ENCODE measurements around the gene ALPL. TPM values are rescaled to one million over a fixed set of nuclear protein-coding genes. Genes with fewer than 3 reads are reported as not detected.
A peak's percentile ranks its signal among the peaks of the same experiment; 100 is the strongest.

ALPL gene
- total and polyA plus RNA-seq, 2 of the 4 experiments (the other 2 are of a cell fraction): 0.54 to 2.2 TPM

- CTCF ChIA-PET: no interaction called here
- Histone ChIP-seq H3K79me1 (ENCODE audit: low read depth in 1 of 2, low read length in 2 of 2) (no peaks in the 10 kb centered on the region), H2BK120ac (ENCODE audit: low read depth, low read length) (peak overlapping the region; percentile 73), H3K4me2 (ENCODE audit: low read depth, low read length) (no peak overlapping the region; the same call in 1 of the 2 replicates), H3K14ac (replicated peaks; ENCODE audit: low read depth, low read length) (peak overlapping the region; percentile 14), H3K36me3 (ENCODE audit: control insufficient read depth, insufficient read depth, low read length) (no peaks in the 10 kb centered on the region), H3K27ac (ENCODE audit: insufficient read depth, low read length) (peak overlapping the region; percentile 38; the same call in 1 of the 2 replicates), H2AFZ (replicated peaks; ENCODE audit: low read length, poor library complexity) (peak overlapping the region; percentile 52), H4K5ac (ENCODE audit: low read depth, low read length) (peak overlapping the region; percentile 52; the same call in 1 of the 2 replicates), H2AK9ac (replicated peaks; ENCODE audit: low read depth, low read length, poor library complexity) (peak overlapping the region; percentile 94), H4K8ac (ENCODE audit: low read depth in 2 of 2, low read length in 2 of 2) (peak overlapping the region; percentile 61 to 85; a peak in 3 of 4 replicates), H2BK20ac (ENCODE audit: low read depth, low read length) (peak overlapping the region; percentile 28), H3K4me3 (ENCODE audit: insufficient read depth, low read depth, low read length) (no peak overlapping the region), H4K91ac (ENCODE audit: insufficient read depth, low read depth, low read length) (peak overlapping the region; percentile 31; the same call in 1 of the 2 replicates), H3K4ac (ENCODE audit: low read depth, low read length) (peak overlapping the region; percentile 21), H3K9me3 (ENCODE audit: control insufficient read depth, insufficient read depth, low read length) (peaks cover 4% of the 10 kb centered on the region), H3K9ac (ENCODE audit: low read depth, low read length) (no peak overlapping the region), H4K20me1 (ENCODE audit: insufficient read depth, low read length) (no peaks in the 10 kb centered on the region), H3K9me1 (ENCODE audit: insufficient read depth, low read length) (peaks cover 14% of the 10 kb centered on the region), H3K27me3 (ENCODE audit: control insufficient read depth, insufficient read depth, low read length) (no peaks in the 10 kb centered on the region), H3K23ac (ENCODE audit: low read depth, low read length) (no peak overlapping the region), H2BK15ac (ENCODE audit: low read depth, low read length) (peak overlapping the region; percentile 45; the same call in 2 of the 3 replicates), H2AK5ac (ENCODE audit: low read depth, low read length) (peak overlapping the region; percentile 96), H2BK5ac (ENCODE audit: low read depth, low read length, poor library complexity, severe bottlenecking) (peak overlapping the region; percentile 74), H3K18ac (ENCODE audit: low read depth, low read length) (peak overlapping the region; percentile 65; the same call in 1 of the 2 replicates), H3K56ac (ENCODE audit: extremely low read depth, insufficient read depth, low read length) (no peak overlapping the region), H3K4me1 (ENCODE audit: control insufficient read depth, insufficient read depth, low read length) (peaks cover 16% of the 10 kb centered on the region)
- ATAC-seq (ENCODE audit: low read depth): peak; percentile 28; the same call in 1 of the 2 replicates
- intact Hi-C loops (cut with micrococcal nuclease): no loop called here
- in situ Hi-C loops (cut with MboI; ENCODE audit: low sequenced_read_pairs): no loop called here
- WGBS, 2 experiments (ENCODE audit: extremely low coverage in 2 of 2, insufficient read length in 1 of 2): 83% methylated on average over 6 of the region's 15 CpGs; no CpG with 5 or more reads in 1 of the 2 experiments
- dilution Hi-C loops (cut with HindIII; ENCODE audit: low sequenced_read_pairs, unreplicated experiment): no loop called here
- BruUV-seq (replicated peaks): no TSS peak
- POLR2A ChIA-PET (ENCODE audit: unreplicated experiment): no interaction called here
- TF ChIP-seq CHD1 (IDR thresholded peaks at IDR 0.05; ENCODE audit: low read depth, low read length) (no peak), MXI1 (IDR thresholded peaks at IDR 0.05; ENCODE audit: borderline replicate concordance, low read depth, low read length) (peak; percentile 19; the same call in 1 of the 2 replicates), RAD21 (IDR thresholded peaks at IDR 0.05; ENCODE audit: low read length) (no peak), NFE2L2 (IDR thresholded peaks at IDR 0.05; ENCODE audit: low read depth, low read length) (no peak), FOS (IDR thresholded peaks at IDR 0.05; ENCODE audit: low read depth, low read length) (0 out of 2 replicates have a peak, but pooled peaks have one; percentile 3)
- peak; percentile 44 for DNase-seq
Observed at GRCh38 chr1:21568006-21568746, 59.0 kb downstream of the ALPL start.

Data from IMR-90 (cell line).